Activated CD4-positive, alpha-beta T cell treated with anti-CD3 and anti-CD28 coated beads for 24 hours (primary cell): ENCODE results near the gene GJC1.
"Not testable (repeated sequence)": the region's sequence is repeated elsewhere in the genome, so short reads cannot be mapped to it uniquely, and the experiment has no call there.

Experiments used
- DNase-seq, 2 donors: peaks; one replicate each; pipeline ENCODE4 v3.0.0-alpha.2; 2020; ENCODE audit warnings: low read depth in 2 of 2

The GJC1 gene

GRCh38 chr17:44844390-44844830 lies 14.3 kb upstream of the GJC1 start:
- no peak for DNase-seq

GRCh38 chr17:44842748-44843147 lies 12.7 kb upstream of the GJC1 start:
- no peak for DNase-seq

- DNase-seq, result no peak
These were observed 10.8 kb upstream of the GJC1 start for GRCh38 chr17:44840936-44841335.

- no peak for DNase-seq
These were observed 10.2 kb upstream of the GJC1 start for GRCh38 chr17:44840274-44840673.

GRCh38 chr17:44837196-44837595 lies 7.1 kb upstream of the GJC1 start:
- DNase-seq, result no peak

- no peak for DNase-seq
These were observed 2.7 kb upstream of the GJC1 start for GRCh38 chr17:44832805-44833204.

GRCh38 chr17:44831371-44831770 lies 1.3 kb upstream of the GJC1 start:
- DNase-seq, result no peak

GRCh38 chr17:44830359-44831288 lies 537 bp upstream of the GJC1 start:
- peak in 1 of 2 donors; percentile 12 for DNase-seq

GRCh38 chr17:44828919-44829522 lies 1.1 kb downstream of the GJC1 start:
- DNase-seq, result no peak

- no peak for DNase-seq
These were observed 2.2 kb downstream of the GJC1 start for GRCh38 chr17:44827863-44828262.

GRCh38 chr17:44826123-44826790 lies 3.8 kb downstream of the GJC1 start:
- DNase-seq, result no peak

- DNase-seq, result not testable (repeated sequence)
These were observed 4.9 kb downstream of the GJC1 start for GRCh38 chr17:44825236-44825635.

- DNase-seq, result no peak
These were observed 9.4 kb downstream of the GJC1 start for GRCh38 chr17:44820631-44821212.

- not testable (repeated sequence) for DNase-seq
These were observed 11.6 kb downstream of the GJC1 start for GRCh38 chr17:44818508-44818907.

- DNase-seq, result no peak
These were observed 17.8 kb downstream of the GJC1 start for GRCh38 chr17:44812263-44812662.

- DNase-seq, result not testable (repeated sequence)
These were observed 21.3 kb downstream of the GJC1 start for GRCh38 chr17:44808656-44809388.

GRCh38 chr17:44808156-44808555 lies 21.9 kb downstream of the GJC1 start:
- no peak for DNase-seq

GRCh38 chr17:44807817-44808155 lies 22.3 kb downstream of the GJC1 start:
- DNase-seq, result no peak

GRCh38 chr17:44807093-44807816 lies 22.8 kb downstream of the GJC1 start:
- no peak for DNase-seq

- no peak for DNase-seq
These were observed 25.6 kb downstream of the GJC1 start for GRCh38 chr17:44804302-44805089.
